ENCODE measurements around the gene SLC7A6OS. TPM values are rescaled to one million over a fixed set of nuclear protein-coding genes. Genes with fewer than 3 reads are reported as not detected.

The SLC7A6OS gene
- total RNA-seq, 2 experiments from 2014 or later, result 23.0 to 26.4 TPM

- intact Hi-C loops (cut with micrococcal nuclease), result no loop called here
- no peaks in the 10 kb centered on the region for H3K36me3 Mint-ChIP-seq (ENCODE audit: low read depth)
- CTCF ChIA-PET, result interaction anchor here (0.6 to 9.0 kb wide), 5 partner anchors 17 to 262 kb away, joined by 3 to 459 read pairs (median 5); no protein-coding TSS in a partner anchor
- no peaks in the 10 kb centered on the region for H3K9me3 Mint-ChIP-seq
- H3K27ac Mint-ChIP-seq, result no peak overlapping the region
- peaks cover 9% of the 10 kb centered on the region for H3K4me1 Mint-ChIP-seq (ENCODE audit: low read depth)
- H3K27me3 Mint-ChIP-seq (ENCODE audit: low read depth), result no peaks in the 10 kb centered on the region
- peak; percentile 56 for DNase-seq
- no peak overlapping the region for H3K4me3 Mint-ChIP-seq
These were observed 53.4 kb downstream of the SLC7A6OS start for GRCh38 chr16:68257251-68257905.

DNA sequence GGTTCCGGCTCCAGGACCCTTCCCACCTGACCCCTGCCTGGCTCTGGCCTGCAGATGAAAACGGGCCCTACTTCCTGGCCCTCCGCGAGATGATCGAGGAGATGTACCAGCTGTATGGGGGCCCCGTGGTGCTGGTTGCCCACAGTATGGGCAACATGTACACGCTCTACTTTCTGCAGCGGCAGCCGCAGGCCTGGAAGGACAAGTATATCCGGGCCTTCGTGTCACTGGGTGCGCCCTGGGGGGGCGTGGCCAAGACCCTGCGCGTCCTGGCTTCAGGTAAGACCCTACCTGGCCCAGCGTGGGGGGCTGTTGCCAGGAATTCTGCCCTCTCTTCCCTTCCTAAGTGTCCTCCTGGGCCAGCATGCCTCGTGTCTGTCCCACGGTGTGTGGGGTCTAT, 55.0 kb downstream of the SLC7A6OS start:
- Mint-ChIP-seq H3K9me3 (no peaks in the 10 kb centered on the region), H3K4me1 (ENCODE audit: low read depth) (peaks cover 5% of the 10 kb centered on the region), H3K36me3 (ENCODE audit: low read depth) (peaks cover 4% of the 10 kb centered on the region), H3K27ac (no peak overlapping the region), H3K27me3 (ENCODE audit: low read depth) (no peaks in the 10 kb centered on the region), H3K4me3 (no peak overlapping the region)
- CTCF ChIA-PET, result interaction anchor here (2.0 kb wide), 1 partner anchor 73 kb away, joined by 7 read pairs; no protein-coding TSS in a partner anchor
- DNase-seq, result no peak
- intact Hi-C loops (cut with micrococcal nuclease), result no loop called here

GRCh38 chr16:68253721-68254120, 57.0 kb downstream of the SLC7A6OS start:
- Mint-ChIP-seq H3K9me3 (no peaks in the 10 kb centered on the region), H3K4me3 (no peak overlapping the region), H3K27ac (no peak overlapping the region), H3K27me3 (ENCODE audit: low read depth) (no peaks in the 10 kb centered on the region), H3K36me3 (ENCODE audit: low read depth) (peaks cover 5% of the 10 kb centered on the region), H3K4me1 (ENCODE audit: low read depth) (peaks cover 5% of the 10 kb centered on the region)
- intact Hi-C loops (cut with micrococcal nuclease), result no loop called here
- CTCF ChIA-PET, result interaction anchor here (0.5 to 2.0 kb wide), 3 partner anchors 9 to 75 kb away, joined by 3 to 7 read pairs (median 6); no protein-coding TSS in a partner anchor
- no peak for DNase-seq

DNA sequence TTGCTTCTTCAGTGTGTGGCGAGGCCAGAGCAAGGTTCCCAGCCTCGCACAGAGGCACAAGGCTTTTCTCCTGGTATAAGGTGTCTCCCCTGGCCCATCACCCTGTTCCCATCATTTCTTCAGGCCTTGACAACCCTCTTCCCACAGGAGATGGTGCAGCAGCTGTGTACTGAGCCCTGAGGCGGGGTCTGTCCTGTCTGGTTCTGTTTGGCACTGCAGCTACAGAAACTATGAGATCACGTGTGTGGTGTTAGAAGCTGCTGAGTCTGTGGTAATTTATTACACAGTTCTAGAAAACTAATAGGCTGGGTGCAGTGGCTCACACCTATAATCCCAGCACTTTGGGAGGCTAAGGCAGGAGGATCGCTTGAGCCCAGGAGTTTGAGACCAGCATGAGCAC, 58.4 kb downstream of the SLC7A6OS start:
- intact Hi-C loops (cut with micrococcal nuclease), result no loop called here

DNA sequence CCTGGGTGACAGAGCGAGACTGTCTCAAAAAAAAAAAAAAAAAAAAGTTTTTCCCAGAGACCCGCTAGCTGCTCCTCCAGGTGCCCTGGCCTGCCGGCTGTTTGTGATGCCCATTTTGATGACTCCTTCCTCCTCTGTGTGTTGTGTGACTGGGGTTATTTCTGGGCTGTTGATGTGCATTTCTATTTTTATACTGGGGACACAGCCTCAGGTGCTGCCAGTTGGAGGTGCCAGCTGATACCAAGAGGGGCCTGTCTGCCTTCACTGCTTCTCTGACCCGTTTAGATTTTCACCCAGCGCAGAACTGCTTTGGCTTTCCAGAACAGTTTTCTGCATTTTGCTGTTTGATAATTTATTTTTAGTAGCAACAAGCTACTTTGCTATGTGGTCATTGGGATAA, 58.9 kb downstream of the SLC7A6OS start:
- Mint-ChIP-seq H3K27me3 (ENCODE audit: low read depth) (no peaks in the 10 kb centered on the region), H3K27ac (no peak overlapping the region), H3K4me1 (ENCODE audit: low read depth) (no peaks in the 10 kb centered on the region), H3K9me3 (no peaks in the 10 kb centered on the region), H3K36me3 (ENCODE audit: low read depth) (peaks cover 5% of the 10 kb centered on the region), H3K4me3 (no peak overlapping the region)
- CTCF ChIA-PET, result interaction anchor here (0.6 to 5.7 kb wide), 4 partner anchors 9 to 77 kb away, joined by 3 to 39 read pairs (median 10); partner anchors contain the start of gene SLC7A6
- intact Hi-C loops (cut with micrococcal nuclease), result no loop called here
- DNase-seq, result no peak

More for the DNA sequence above, 58.4 kb downstream of the SLC7A6OS start:
- peaks cover 2% of the 10 kb centered on the region for H3K4me1 Mint-ChIP-seq (ENCODE audit: low read depth)
- no peak overlapping the region for H3K27ac Mint-ChIP-seq
- no peak for DNase-seq
- H3K4me3 Mint-ChIP-seq, result no peak overlapping the region
- H3K36me3 Mint-ChIP-seq (ENCODE audit: low read depth), result peaks cover 5% of the 10 kb centered on the region
- no peaks in the 10 kb centered on the region for H3K9me3 Mint-ChIP-seq
- H3K27me3 Mint-ChIP-seq (ENCODE audit: low read depth), result no peaks in the 10 kb centered on the region
- CTCF ChIA-PET, result interaction anchor here (0.9 to 5.7 kb wide), 4 partner anchors 9 to 76 kb away, joined by 3 to 39 read pairs (median 10); partner anchors contain the start of gene SLC7A6

DNA sequence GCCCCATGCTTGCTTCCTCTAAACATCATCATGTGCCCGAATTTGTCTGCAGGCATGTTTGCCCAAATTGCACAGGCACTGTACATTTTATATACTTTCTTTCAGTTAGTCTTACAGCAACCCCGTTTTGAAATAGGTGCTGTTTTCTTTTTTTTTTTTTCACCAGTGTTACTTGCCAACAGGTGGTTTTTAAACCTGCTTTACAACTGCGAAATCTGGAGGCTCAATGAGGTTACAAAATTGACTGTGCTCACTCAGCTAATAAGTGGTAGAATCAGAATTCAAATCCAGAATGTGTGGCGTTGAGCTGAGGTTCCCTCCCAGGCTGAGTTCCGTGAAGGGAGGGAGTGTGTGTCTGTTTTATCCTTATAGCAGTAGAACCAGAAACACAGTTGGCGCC, 59.8 kb downstream of the SLC7A6OS start:
- intact Hi-C loops (cut with micrococcal nuclease), result no loop called here
- Mint-ChIP-seq H3K27ac (no peak overlapping the region), H3K9me3 (no peaks in the 10 kb centered on the region), H3K36me3 (ENCODE audit: low read depth) (peaks cover 5% of the 10 kb centered on the region), H3K4me3 (no peak overlapping the region), H3K27me3 (ENCODE audit: low read depth) (no peaks in the 10 kb centered on the region), H3K4me1 (ENCODE audit: low read depth) (peaks cover 9% of the 10 kb centered on the region)
- DNase-seq, result no peak
- CTCF ChIA-PET, result interaction anchor here (1.4 to 5.7 kb wide), 4 partner anchors 10 to 81 kb away, joined by 3 to 39 read pairs (median 10); partner anchors contain the start of gene SLC7A6

DNA sequence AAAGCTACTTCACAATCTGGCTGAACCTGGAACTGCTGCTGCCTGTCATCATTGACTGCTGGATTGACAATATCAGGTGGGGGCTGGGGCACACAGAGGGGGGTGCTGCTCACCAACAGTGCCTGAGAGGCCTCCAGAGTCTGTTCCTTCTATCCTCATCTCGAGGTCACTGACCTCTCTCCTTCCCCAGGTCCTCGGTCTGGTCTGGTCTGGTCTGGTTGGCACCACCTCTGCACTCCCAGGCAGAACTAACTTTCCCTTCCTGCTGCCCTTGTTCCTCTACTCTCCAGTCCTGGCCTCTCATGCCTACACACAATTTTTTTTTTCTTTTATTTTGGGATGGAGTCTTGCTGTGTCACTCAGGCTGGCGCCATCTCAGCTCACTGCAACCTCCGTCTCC, 61.4 kb downstream of the SLC7A6OS start:
- CTCF ChIA-PET, result interaction anchor here (5.7 kb wide), 1 partner anchor 12 kb away, joined by 39 read pairs; no protein-coding TSS in a partner anchor
- DNase-seq, result no peak
- H3K27me3 Mint-ChIP-seq (ENCODE audit: low read depth), result no peaks in the 10 kb centered on the region
- H3K4me3 Mint-ChIP-seq, result no peak overlapping the region
- intact Hi-C loops (cut with micrococcal nuclease), result no loop called here
- H3K36me3 Mint-ChIP-seq (ENCODE audit: low read depth), result peaks cover 7% of the 10 kb centered on the region
- H3K27ac Mint-ChIP-seq, result no peak overlapping the region
- peaks cover 19% of the 10 kb centered on the region for H3K4me1 Mint-ChIP-seq (ENCODE audit: low read depth)
- H3K9me3 Mint-ChIP-seq, result no peaks in the 10 kb centered on the region

Other genes with a start within 250 kb of the SLC7A6OS start
- gene NFATC3, start 225.6 kb downstream of the SLC7A6OS start, total RNA-seq, result 10 to 100 TPM; 49.1 to 50.3 TPM
- under 1 TPM; 0.21 to 0.35 TPM for gene ESRP2, start 74.8 kb downstream of the SLC7A6OS start, total RNA-seq
- 1 to 10 TPM; 4.2 to 5.4 TPM for gene PLA2G15, start 65.6 kb downstream of the SLC7A6OS start, total RNA-seq
- gene SLC7A6, start 46.4 kb downstream of the SLC7A6OS start, total RNA-seq, result 10 to 100 TPM; 79.4 to 83.4 TPM
- gene PRMT7, start 73 bp upstream of the SLC7A6OS start, total RNA-seq, result 10 to 100 TPM; 51.6 to 52.4 TPM
- gene SMPD3, start 137.6 kb upstream of the SLC7A6OS start, total RNA-seq, result under 1 TPM; 0.40 to 0.67 TPM
- 10 to 100 TPM; 27.5 to 30.2 TPM for gene ZFP90, start 228.3 kb upstream of the SLC7A6OS start, total RNA-seq

All from activated naive CD4-positive, alpha-beta T cell treated with anti-CD3 and anti-CD28 coated beads for 36 hours (primary cell).